Testis (tissue), 2 donors: Measurements from ENCODE around the gene CORT.

Experiments
- POLR2A ChIP-seq: fragments of 450-650 bp; IDR thresholded peaks from one replicate; pipeline ENCODE4 v1.6.1; 2017; ENCODE audit warnings: antibody characterized with exemption, mild to moderate bottlenecking, moderate library complexity
- TF ChIP-seq, protein P1 (sequence below), 3 experiments: fragments of 450-650 bp in 2 of 3; fragments of 200-600 bp in 1 of 3; sonication (generic) in 1 of 3; IDR thresholded peaks; one replicate each; pipeline ENCODE4 v1.5.1; 2016 to 2019; ENCODE audit warnings: antibody characterized with exemption in 3 of 3, mild to moderate bottlenecking in 2 of 3, moderate library complexity in 1 of 3

DNA sequence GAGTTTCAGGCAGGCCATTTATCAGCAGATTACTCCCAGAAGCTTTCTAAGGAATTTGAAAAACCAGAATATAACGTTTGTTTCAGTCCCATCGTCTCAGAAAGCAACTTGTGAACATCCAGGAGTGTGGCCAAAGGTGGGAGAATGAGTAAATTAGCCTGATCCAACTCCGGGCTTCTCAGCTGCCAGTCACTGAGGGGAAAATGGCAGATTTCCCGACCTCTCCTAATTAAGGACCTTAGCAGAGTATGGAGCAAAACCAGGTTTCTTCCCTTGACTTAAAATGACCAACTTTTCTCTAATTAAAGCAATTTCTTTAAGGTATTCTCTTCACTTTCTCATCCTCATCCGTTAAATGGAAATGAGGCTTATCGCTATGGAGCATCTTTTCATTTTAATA lies 1.0 kb downstream of the CORT start:
- TF ChIP-seq, protein P1, sequence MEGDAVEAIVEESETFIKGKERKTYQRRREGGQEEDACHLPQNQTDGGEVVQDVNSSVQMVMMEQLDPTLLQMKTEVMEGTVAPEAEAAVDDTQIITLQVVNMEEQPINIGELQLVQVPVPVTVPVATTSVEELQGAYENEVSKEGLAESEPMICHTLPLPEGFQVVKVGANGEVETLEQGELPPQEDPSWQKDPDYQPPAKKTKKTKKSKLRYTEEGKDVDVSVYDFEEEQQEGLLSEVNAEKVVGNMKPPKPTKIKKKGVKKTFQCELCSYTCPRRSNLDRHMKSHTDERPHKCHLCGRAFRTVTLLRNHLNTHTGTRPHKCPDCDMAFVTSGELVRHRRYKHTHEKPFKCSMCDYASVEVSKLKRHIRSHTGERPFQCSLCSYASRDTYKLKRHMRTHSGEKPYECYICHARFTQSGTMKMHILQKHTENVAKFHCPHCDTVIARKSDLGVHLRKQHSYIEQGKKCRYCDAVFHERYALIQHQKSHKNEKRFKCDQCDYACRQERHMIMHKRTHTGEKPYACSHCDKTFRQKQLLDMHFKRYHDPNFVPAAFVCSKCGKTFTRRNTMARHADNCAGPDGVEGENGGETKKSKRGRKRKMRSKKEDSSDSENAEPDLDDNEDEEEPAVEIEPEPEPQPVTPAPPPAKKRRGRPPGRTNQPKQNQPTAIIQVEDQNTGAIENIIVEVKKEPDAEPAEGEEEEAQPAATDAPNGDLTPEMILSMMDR (IDR thresholded peaks at IDR 0.05) = no peak
- TF ChIP-seq POLR2A = no peak
